EL (cell line): Measurements from ENCODE around the gene INS.
A peak's percentile ranks its signal among the peaks of the same experiment; 100 is the strongest.
"Not testable (repeated sequence)": the region's sequence is repeated elsewhere in the genome, so short reads cannot be mapped to it uniquely, and the experiment has no call there.

Experiments
- DNase-seq: peaks from one replicate; pipeline ENCODE4 v3.0.0-alpha.2; 2016

Gene INS

DNA sequence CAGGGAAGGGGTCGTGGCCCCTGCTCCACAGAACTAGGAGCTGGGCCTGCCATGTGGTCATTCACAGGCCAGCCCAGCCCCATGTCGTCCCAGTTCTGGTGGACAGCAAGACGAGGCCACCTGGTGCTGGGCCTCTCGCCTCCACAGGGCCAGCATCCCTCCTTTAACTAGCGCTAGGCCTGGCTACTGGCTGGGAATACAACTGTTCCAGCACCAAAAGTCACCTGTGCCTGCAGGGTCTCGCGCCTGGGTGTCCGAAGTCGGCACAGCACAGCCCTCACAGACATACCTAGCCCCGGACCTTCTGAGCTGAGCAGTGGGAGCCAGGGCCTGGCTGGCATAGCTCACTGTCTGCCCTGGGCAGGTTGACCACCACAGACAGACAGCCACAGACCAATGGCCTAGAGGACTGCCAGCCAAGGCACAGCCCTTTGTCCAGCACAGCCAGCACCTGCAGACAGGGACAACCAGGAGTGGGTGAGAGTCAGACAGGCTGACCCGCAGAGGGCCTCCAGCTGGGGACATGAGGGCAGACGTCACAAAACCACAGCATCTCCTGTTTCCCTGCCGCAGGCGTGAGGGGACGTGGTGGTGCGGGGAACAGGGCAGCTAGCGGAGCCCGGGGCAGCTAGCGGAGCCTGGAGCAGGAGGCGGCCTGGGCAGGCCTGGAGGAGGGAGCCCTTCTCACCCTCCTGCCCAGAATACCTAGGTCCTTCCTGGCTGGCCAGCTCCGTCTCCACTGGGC lies 37.8 kb upstream of the INS start:
- no peak for DNase-seq

DNA sequence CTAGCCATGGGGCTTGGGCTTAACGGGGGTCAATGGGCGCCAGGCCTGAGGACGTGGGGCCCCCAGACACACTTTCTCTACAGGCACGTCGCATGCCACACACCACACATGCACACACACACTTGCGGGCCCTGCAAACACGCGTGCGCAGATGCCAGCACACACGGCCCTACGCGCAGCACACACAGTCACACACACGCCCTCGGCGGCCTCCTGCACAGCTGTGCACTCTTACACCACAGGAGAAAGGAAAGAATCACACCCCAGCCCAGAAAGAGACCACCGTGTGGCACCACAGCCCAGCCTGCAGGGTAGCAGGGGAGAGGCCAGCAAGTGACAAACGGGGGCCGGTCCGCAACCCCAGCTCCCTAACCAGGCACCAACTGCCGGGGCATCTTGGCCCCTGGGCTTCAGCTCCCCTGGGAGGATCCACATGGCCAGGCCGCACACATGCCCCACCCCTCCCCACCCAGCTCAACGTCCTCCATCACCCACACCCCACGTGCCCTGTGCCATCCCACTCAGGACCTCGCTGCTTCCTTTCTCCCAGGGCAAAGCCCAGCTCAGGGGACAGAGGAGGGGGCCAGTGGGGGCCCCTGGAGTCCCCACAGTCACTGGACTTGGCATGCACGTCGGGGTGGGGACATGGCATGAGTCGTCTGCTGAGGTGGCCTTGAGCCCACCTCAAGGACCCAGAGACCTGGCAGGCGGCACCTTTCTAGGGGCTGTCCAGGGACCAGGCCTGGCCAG lies 36.9 kb upstream of the INS start:
- DNase-seq = no peak

DNA sequence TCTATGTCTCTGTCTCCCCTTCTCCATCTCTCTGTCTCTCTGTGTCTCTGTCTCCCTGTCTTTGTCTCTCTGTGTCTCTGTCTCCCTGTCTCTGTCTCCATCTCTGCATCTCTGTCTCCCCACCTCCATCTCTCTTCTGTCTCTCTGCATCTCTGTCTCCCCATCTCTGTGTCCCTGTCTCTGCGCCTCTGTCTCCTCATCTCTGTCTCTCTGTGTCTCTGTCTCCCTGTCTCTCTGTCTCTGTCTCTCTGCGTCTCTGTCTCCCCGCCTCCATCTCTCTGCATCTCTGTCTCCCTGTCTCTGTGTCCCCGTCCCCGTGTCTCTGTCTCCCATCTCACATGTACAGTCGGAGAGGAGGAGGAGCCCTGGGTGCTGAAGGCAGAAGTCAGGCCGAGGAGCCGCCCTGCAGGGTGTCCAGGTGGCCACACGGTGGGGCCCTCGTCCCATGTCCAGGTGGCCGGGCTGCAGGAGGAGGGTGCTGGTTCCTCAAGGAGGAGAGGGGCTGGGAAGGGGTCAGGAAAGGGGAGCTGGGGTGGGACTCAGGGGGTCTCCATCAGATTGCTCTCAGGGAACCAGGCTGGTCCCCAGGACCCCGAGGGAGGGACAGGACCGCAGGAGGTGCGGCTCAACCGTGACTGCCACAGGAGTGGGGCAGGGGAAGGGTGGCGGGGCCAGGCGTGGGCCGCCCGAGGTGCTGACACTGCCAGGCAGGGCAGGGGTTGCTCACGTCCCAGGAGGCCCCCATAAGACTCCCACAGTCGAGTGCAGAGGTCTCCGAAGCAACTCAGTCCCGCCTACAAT lies 36.2 kb upstream of the INS start:
- peak; percentile 57 for DNase-seq

DNA sequence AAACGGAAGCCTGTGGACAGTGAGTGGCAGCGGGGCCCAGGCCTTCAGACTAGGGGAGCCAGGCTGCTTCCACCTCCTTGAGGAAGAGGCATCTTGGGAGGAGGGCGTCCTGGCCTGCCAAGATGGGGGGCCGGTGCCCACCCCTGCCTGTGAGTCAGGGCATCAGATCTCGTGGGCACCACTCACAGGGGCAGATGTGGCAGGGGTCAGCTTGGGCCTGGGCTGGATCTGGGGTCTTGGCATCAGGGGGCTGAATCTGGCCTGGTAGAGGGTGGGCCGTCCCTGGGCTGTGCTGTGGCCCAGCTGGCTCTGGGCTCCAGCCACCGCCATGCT lies 34.7 kb upstream of the INS start:
- no peak for DNase-seq

DNA sequence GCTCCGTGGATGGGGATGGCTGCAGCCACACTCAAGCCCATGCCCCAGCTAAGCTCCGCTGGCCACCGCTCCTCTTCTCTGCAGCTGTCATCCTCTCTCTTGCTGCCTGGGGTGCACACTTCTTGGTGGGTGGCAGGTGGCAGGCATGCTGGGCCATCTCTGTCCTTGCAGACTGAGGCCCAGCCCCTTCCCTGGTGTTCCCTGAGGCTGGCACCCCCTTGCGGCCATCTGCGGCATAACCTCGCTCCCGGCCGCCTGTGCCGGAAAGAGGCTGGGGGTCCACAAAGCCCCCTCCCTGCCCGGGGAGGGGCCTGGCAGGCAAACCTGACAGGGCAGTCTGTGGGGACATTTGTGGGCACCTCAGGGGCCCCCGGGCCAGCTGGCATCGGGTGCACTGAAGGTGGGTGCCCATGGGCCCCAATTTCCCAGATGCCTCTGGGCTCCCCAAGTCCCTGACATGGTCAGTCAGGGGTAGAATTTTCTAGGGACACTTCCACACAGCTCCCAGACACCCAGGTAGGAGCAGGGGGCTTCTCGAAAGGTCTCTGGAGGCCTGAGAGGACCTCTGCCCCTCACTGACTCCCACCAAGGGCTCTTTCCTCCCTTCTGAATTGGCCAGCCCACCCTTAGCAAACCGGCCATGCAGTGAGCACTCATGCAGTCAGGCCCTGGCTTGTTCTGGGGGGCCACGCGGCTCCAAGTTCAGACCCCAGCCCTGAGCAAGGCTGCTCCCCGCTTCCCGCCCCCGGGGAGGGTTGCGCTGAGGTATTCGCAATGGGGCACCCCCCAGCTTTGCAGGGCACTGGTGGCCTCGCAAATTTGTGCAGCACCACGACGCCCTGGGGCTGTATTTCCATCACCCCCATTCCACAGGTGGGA lies 34.1 kb upstream of the INS start:
- DNase-seq = peak; percentile 29

DNA sequence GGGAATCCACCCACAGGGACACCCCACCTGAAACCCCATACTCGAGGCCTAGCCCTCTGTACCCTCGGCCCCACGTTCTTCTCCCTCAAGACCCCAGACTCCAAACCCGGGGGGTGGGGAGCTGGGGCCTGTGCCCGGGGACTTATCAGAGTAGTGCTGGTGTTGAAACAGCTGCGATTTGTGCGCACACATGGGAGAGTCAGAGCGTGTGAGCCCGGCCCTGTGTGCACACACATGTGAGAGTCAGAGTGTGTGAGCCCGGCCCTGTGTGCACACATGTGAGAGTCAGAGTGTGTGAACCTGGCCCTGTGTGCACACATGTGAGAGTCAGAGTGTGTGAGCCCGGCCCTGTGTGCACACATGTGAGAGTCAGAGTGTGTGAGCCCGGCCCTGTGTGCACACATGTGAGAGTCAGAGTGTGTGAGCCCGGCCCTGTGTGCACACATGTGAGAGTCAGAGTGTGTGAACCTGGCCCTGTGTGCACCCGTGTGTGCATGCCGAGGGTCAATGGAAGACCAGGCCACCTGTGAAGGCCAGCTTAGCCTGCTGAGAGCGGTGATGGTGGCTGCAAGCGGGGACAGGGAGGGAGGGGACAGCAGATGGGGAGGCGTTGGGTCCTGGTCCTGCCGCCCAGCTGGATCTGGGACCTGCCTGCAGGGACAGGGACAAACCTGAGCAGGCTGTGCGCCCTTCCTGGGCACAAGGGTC lies 33.0 kb upstream of the INS start:
- DNase-seq = not testable (repeated sequence)

DNA sequence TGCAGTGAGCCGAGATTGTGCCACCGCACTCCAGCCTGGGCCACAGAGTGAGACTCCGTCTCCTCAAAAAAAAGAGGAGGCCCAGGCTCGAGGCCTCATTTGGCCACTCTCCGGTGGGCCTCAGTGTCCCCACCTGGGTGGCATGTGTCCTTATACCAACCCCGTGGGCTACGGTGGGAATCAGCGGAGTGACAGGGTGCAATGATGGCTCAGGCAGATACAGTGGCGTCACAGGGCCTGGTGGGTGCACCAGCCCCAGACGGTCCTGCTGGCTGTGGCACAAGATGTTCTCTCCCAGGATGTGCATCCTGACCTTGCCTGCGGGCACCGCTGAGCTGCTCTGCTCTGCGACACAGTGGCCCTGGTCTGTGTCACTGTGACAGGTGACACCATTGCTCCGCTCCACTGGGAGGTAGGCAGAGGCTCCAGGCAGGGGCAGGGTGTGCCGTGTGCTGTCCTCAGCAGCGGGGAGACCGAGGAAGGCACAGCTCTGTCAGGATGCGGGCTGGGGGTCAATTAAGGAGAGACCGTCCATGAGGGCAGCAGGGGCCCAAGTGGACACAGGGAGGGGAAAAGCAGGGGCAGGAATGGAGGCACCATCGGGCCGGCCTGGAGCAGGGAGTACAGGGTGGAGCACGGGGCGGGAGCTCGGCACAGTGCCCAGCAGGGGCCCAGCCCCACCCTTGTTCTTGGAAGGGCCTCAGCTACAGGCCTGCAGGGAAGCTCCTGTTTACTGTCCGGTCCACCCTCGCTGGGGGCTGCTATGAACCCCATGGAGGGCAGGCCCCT lies 32.3 kb upstream of the INS start:
- DNase-seq = no peak

DNA sequence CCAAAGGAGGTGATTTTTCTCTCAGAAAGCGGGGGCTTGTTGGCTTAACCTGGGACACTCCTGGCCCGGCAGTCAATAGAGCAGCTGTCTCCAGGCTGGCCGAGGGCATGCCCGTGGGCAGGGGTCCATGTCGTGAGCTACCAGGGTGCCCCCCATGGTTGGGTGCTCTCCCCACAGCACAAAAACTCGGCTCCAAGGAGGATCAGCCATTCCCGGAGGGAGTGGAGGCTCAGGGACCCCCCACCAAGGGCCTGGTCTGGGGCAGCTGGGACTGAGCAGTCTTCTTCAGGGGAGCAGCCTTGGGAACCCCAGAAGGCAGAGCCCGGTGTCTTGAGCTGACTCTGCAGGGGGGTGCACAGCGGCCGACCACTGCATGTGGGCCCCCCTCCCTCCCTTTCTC lies 31.4 kb upstream of the INS start:
- DNase-seq = no peak

DNA sequence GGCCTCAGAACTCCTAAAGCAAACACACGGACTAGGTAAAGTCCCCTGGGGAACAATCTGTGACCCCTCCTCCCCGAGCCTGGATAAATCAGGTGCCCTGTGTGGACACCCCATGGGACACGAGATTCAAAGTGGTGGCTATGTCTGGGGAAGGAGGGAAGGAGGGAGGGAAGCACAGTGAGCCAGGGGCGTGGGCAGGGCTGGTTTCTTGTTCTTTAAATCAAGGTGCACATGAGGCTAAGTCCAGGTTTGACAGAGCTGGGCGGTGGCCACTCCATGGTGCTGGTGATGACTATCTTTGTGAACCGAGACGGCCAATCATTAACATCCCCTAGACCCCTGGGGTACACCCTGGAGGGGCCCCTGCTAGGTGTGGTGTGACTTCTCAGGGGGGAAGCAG lies 30.9 kb upstream of the INS start:
- no peak for DNase-seq

DNA sequence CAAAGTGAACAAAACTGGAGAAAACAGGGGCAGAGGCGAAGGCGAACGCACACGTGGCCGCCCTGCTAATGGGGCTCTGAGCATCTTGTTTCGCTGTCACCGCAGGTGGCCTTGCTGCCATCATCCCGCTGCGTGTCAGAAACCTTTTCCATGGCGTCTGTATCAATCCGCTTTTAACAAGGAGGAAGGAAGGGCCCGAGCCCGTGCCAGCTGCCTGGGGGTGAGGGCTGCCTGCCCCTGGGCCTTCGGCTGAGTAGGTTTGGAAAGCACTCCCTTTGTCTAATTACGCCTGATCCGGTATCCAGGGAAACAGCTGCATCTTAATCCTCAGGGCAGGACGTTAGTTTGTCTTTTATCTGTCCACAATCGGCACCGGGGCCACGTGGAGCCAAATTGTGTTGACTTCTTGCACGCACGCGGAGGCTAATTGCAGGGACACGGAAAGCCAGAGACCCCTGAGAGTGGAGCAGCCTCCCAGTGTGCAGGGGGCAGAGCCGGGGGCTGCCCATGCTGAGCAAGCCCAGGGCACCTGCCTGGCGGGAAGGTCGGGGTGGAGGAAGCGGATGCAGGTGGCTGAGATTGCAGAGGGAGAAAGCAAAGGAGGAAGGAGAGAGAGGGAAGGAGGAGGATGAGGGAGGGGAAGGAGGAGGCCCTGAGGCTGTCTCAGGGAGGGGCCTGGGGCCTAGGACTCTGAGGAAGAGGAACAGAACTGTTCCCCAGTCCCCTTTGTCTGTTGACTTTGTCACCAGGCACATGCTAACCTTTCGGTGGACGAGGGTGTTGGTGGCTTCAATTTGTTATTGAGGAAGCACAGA lies 29.9 kb upstream of the INS start:
- DNase-seq = no peak

DNA sequence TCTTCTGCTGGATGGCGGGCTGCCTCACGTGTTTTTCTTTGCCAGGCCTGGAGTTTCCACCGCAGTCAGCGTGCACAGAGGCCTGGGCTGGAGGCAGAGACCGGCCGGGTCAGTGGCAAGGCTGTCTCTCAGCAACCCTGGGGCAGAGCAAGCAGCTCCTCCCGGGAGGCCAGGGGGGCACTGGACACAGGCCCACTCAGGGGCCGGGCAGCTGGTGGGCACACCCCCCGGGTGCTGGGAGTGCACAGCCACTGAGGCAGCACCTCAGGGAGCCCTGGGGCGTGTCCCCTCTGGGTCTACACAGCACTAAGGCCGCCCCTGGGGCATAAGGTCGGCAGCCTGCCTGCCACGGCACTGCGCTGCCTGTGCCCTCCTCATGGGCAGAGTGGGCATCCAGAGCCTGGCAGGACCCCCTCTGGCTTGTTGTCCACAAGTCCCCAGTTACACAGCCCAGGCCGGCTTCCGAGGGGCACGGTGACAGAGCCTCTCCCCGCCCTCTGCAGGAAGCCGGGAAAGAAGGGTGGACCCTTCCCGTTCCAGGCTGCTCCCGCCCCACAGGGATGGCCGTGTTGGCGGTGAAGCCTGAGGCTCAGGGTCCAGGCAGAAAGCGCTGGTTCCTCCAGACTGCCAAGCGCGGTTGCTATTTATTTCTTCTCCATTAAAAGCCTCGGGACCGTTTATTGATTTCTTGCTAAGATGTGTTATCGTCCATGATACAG lies 29.1 kb upstream of the INS start:
- DNase-seq = no peak

DNA sequence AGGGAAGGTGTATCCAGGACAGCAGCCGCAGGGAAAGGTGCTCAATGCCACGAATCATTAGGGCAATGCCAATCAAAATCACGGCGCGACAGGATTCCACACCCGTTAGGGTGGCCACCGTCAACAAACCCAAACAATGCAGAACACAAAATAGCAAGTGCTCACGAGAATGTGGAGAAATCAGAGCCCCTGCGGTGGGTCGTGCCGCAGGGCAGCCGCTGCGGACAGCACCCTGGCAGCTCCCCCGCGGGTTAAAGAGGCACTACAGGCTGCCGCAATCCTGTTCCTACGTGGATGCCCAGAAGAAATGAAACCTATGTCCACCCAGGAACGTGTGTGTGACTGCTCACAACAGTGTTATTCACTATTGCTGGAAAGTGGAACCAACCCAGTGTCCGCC lies 27.7 kb upstream of the INS start:
- no peak for DNase-seq

DNA sequence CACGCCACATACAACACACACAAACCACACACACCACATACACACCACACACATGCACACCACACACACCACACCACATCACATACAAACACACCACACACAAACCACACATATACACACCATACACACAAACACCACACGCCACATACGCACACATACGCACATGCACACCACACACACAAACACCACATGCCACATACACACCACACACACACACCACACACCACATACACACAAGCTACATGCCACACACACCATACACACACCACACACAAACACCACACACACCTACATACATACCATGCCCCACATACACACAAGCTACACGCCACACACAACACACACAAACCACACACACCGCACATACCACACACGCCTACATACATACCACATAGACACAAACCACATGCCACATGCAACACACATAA lies 26.3 kb upstream of the INS start:
- DNase-seq = no peak

DNA sequence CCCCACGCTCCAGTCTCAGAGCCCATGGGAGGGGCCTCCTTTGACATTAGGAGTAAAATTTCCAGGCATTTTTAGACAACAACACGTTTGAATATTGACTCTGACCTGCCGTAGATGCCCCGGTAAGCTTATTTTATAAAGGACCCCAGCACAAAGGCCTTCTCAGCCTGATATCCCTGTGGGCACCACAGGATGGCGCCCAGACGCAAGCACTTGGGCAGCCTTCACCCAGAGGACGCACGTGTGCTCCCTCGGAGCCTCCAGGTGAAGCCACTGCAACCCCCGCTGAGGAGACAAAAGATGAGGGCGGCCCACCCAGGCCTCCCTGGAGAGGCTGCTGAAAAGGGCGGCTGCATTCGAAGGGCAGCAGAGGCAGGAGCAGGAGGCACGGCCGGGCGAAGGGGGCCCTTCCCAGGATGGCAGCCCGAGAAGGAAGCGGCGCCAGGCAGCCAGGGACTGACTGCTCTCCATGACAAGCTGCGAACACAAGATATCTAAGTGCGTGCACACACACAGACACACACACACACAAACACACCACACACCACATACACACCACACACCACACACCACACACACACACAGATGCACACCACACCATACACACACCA lies 25.8 kb upstream of the INS start:
- peak; percentile 23 for DNase-seq

DNA sequence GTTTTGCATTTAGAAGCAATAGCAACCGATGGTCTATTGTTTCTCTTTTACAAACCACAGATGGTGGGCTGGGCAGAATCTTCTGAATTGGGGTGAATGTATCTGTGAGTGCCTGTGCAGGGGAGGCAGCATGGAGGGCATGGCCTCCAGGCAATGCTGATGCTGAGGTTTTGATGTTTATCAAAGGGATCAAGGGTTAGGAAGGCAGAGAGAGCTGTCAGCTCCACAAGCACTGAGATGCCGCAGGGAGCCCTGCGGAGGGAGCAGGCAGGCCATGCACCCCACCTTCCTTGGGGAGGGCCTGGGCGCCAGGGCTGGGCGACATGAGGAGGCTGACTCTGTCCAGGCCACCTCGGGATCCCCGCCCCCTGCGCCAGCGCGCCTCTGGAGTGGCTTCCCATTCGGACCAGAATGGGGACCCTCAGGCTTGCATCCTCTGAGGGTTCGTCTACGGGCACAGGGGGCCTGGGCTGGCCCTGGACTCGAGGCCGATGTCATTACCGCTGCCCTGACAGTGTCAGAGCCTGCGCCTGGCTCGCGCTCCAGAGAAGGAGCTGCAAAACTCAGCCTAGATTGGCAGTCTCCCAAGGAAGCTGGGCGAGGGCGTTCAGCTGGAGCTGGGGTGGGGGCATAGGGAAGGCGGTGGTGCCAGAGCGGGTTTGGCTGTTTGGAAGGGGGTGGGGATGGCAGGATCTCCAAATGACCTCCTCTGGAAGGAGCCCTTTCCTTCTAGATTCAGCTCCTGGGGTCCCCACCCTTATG lies 24.5 kb upstream of the INS start:
- DNase-seq = no peak

DNA sequence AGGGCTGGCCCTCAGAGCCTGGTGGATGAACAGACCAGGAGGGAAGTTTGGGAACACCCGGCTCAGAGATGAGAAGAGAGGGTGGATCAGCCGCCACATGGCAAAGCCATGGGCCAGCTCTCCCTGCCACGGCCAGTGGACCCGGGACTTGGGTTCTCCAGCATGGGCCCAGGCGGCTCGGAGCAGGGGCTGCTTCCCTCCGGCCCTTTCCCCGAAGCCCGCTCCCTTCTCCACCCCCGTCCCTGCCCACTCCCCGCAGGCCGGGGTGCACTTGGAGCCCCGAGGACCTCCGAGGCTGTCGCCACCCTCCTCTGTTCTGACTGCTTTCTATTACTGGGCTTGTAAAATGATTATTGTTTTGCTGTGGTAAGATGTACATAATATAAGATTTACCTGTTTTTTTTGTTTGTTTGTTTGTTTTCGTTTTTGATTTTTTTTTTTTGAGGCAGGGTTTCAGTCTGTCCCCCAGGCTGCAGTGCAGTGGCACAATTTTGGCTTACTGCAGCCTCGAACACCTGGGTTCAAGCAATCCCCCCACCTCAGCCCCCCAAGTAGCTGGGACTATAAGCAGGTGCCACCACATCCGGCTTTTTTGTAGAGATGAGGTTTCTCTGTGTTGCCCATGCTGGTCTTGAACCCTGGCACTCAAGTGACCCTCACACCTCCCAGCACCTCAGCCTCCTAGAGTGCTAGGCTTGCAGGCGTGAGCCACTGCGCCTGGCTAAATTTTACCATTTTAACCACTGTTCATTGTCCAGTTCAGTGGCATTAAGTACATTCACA lies 21.9 kb upstream of the INS start:
- DNase-seq = no peak

DNA sequence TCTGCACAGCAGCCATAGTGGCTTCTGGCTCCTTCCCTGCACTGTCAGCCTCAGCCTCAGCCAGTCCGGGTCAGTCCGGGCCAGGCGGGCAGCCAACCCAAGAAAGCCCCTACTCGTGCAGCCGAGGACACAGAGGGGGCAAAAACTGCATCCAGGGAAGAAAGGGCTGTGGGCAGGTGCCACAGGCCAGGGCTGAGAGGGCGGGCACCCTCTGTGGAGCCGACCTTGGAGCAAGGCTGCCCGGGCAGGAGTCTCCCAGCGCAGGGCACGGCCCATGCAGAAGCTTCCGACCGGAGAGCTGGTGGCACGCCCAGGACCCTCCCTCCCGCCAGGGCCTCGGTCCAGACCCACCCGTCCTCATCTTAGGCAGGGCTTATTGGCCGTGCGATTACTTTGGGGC lies 21.1 kb upstream of the INS start:
- no peak for DNase-seq
